OCI-LY1 (cell line): ENCODE measurements around the gene SSBP2.

Experiments
- H2AFZ ChIP-seq: fragments of 200-600 bp; sonication (generic), shearing (Covaris generic); 2 replicates; pipeline ENCODE4 v1.6.0; 2014; ENCODE audit warnings: antibody characterized with exemption, mild to moderate bottlenecking, low read length
- H3F3A ChIP-seq: fragments of 200-600 bp; sonication (generic), shearing (Covaris generic); 2 replicates; pipeline ENCODE4 v1.6.0; 2014; ENCODE audit warnings: mild to moderate bottlenecking, antibody characterized with exemption, low read length, moderate library complexity; ENCODE audit not compliant: insufficient read depth
- H3K27ac ChIP-seq: fragments of 200-600 bp; sonication (generic); 2 replicates; pipeline ENCODE4 v1.5.1; 2014; ENCODE audit warnings: low read length, mixed run types, mild to moderate bottlenecking, low read depth; ENCODE audit not compliant: poor library complexity, severe bottlenecking
- H3K27me3 ChIP-seq: fragments of 200-600 bp; sonication (generic); 2 replicates; pipeline ENCODE4 v1.6.0; 2014; ENCODE audit warnings: antibody characterized with exemption, mild to moderate bottlenecking, low read length, moderate library complexity; ENCODE audit not compliant: insufficient read depth
- H3K36me3 ChIP-seq: fragments of 200-600 bp; sonication (generic); 2 replicates; pipeline ENCODE4 v1.6.1; 2014; ENCODE audit warnings: mild to moderate bottlenecking, antibody characterized with exemption, low read length, moderate library complexity, mixed read lengths; ENCODE audit not compliant: insufficient read depth
- H3K4me1 ChIP-seq: fragments of 200-600 bp; sonication (generic); 2 replicates; pipeline ENCODE4 v1.5.1; 2014; ENCODE audit warnings: mild to moderate bottlenecking, low read length, moderate library complexity; ENCODE audit not compliant: insufficient read depth, severe bottlenecking
- H3K4me2 ChIP-seq: fragments of 200-600 bp; sonication (generic), shearing (Covaris generic); 2 replicates; pipeline ENCODE4 v1.6.1; 2014; ENCODE audit warnings: low read length
- H3K4me3 ChIP-seq: fragments of 200-600 bp; sonication (generic); 2 replicates; pipeline ENCODE4 v1.5.1; 2014; ENCODE audit warnings: low read length, low read depth, mild to moderate bottlenecking, mixed read lengths; ENCODE audit not compliant: poor library complexity, severe bottlenecking
- H3K79me2 ChIP-seq: fragments of 200-600 bp; shearing (Covaris generic); 2 replicates; pipeline ENCODE4 v1.6.1; 2016; ENCODE audit warnings: mixed run types, low read length, mixed read lengths; ENCODE audit not compliant: insufficient read depth
- H3K9ac ChIP-seq: fragments of 200-600 bp; sonication (generic), shearing (Covaris generic); 2 replicates; pipeline ENCODE4 v1.6.1; 2014; ENCODE audit warnings: mild to moderate bottlenecking, low read length, mixed read lengths
- H3K9me2 ChIP-seq: fragments of 200-600 bp; sonication (generic), shearing (Covaris generic); 2 replicates; pipeline ENCODE4 v1.6.1; 2014; ENCODE audit warnings: low read depth, mild to moderate bottlenecking, low read length, mixed read lengths
- H3K9me3 ChIP-seq: fragments of 200-600 bp; shearing (Covaris generic); 2 replicates; pipeline ENCODE4 v1.6.1; 2014; ENCODE audit warnings: low read length, mixed read lengths
- H4K20me1 ChIP-seq: fragments of 200-600 bp; sonication (generic), shearing (Covaris generic); 2 replicates; pipeline ENCODE4 v1.6.0; 2016; ENCODE audit warnings: mild to moderate bottlenecking, low read length; ENCODE audit not compliant: insufficient read depth
- EZH2 ChIP-seq: fragments of 200-600 bp; sonication (generic), shearing (Covaris generic); IDR thresholded peaks from 2 replicates; pipeline ENCODE4 v1.8.0; 2017; ENCODE audit warnings: borderline replicate concordance, mixed run types, mild to moderate bottlenecking, antibody characterized with exemption, low read length, moderate library complexity, mixed read lengths
- TF ChIP-seq, protein P1 (sequence below): fragments of 200-600 bp; sonication (generic), shearing (Covaris generic); IDR thresholded peaks from 2 replicates; pipeline ENCODE4 v1.5.1; 2017; ENCODE audit warnings: mild to moderate bottlenecking, antibody characterized with exemption, low read length, moderate library complexity, mixed read lengths

The SSBP2 gene

GRCh38 chr5:81469676-81470075, 281.2 kb downstream of the SSBP2 start:
- Histone ChIP-seq H3K9me2 (no peaks in the 10 kb centered on the region), H3K36me3 (peaks cover 27% of the 10 kb centered on the region), H3K4me2 (no peak overlapping the region), H3K27me3 (no peaks in the 10 kb centered on the region), H3K4me3 (no peak overlapping the region), H3K27ac (no peak overlapping the region), H4K20me1 (no peaks in the 10 kb centered on the region), H3K79me2 (no peaks in the 10 kb centered on the region), H2AFZ (no peak overlapping the region), H3K4me1 (no peaks in the 10 kb centered on the region), H3K9ac (no peak overlapping the region), H3F3A (no peaks in the 10 kb centered on the region), H3K9me3 (no peaks in the 10 kb centered on the region)
- TF ChIP-seq EZH2: no peak
- TF ChIP-seq, protein P1, sequence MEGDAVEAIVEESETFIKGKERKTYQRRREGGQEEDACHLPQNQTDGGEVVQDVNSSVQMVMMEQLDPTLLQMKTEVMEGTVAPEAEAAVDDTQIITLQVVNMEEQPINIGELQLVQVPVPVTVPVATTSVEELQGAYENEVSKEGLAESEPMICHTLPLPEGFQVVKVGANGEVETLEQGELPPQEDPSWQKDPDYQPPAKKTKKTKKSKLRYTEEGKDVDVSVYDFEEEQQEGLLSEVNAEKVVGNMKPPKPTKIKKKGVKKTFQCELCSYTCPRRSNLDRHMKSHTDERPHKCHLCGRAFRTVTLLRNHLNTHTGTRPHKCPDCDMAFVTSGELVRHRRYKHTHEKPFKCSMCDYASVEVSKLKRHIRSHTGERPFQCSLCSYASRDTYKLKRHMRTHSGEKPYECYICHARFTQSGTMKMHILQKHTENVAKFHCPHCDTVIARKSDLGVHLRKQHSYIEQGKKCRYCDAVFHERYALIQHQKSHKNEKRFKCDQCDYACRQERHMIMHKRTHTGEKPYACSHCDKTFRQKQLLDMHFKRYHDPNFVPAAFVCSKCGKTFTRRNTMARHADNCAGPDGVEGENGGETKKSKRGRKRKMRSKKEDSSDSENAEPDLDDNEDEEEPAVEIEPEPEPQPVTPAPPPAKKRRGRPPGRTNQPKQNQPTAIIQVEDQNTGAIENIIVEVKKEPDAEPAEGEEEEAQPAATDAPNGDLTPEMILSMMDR: no peak

GRCh38 chr5:81450940-81451339, 300.0 kb downstream of the SSBP2 start:
- no peak overlapping the region for H3K4me3 ChIP-seq
- H3K36me3 ChIP-seq: peaks cover 8% of the 10 kb centered on the region; the same call in 1 of the 2 replicates
- H4K20me1 ChIP-seq: no peaks in the 10 kb centered on the region
- no peak overlapping the region for H3K27ac ChIP-seq
- no peak overlapping the region for H3K9ac ChIP-seq
- H3K27me3 ChIP-seq: no peaks in the 10 kb centered on the region
- no peaks in the 10 kb centered on the region for H3F3A ChIP-seq
- H3K4me1 ChIP-seq: no peaks in the 10 kb centered on the region
- no peaks in the 10 kb centered on the region for H3K79me2 ChIP-seq
- no peaks in the 10 kb centered on the region for H3K9me2 ChIP-seq
- H2AFZ ChIP-seq: no peak overlapping the region
- TF ChIP-seq EZH2: no peak
- TF ChIP-seq, protein P1: no peak
- no peaks in the 10 kb centered on the region for H3K9me3 ChIP-seq
- H3K4me2 ChIP-seq: no peak overlapping the region

- Histone ChIP-seq H3K9ac (no peak overlapping the region), H4K20me1 (no peaks in the 10 kb centered on the region), H3K27ac (no peak overlapping the region), H2AFZ (no peak overlapping the region), H3K4me3 (no peak overlapping the region), H3K27me3 (no peaks in the 10 kb centered on the region), H3K4me2 (no peak overlapping the region), H3K9me2 (no peaks in the 10 kb centered on the region), H3F3A (no peaks in the 10 kb centered on the region; the same call in 1 of the 2 replicates), H3K9me3 (no peaks in the 10 kb centered on the region), H3K36me3 (peaks cover 6% of the 10 kb centered on the region), H3K4me1 (no peaks in the 10 kb centered on the region), H3K79me2 (no peaks in the 10 kb centered on the region)
- TF ChIP-seq, protein P1: no peak
- no peak for TF ChIP-seq EZH2
Measured at GRCh38 chr5:81435023-81435422, 315.9 kb downstream of the SSBP2 start.
